GM12873 (cell line): Measurements from ENCODE around the gene ATG14.

Source experiments
- CTCF ChIP-seq: IDR thresholded peaks from 2 replicates; pipeline ENCODE4 v1.5.1; 2012; ENCODE audit warnings: low read depth, mild to moderate bottlenecking, moderate library complexity, low read length, control low read depth; ENCODE audit not compliant: insufficient read depth; ENCODE audit errors: missing control alignments

ATG14 gene

GRCh38 chr14:55374771-55375170 lies 36.9 kb downstream of the ATG14 start:
- TF ChIP-seq CTCF = no peak

GRCh38 chr14:55373784-55374705 lies 37.6 kb downstream of the ATG14 start:
- TF ChIP-seq CTCF = no peak

- no peak for TF ChIP-seq CTCF
Observed at GRCh38 chr14:55372825-55373224, 38.8 kb downstream of the ATG14 start.

GRCh38 chr14:55372423-55372822 lies 39.2 kb downstream of the ATG14 start:
- TF ChIP-seq CTCF = no peak

GRCh38 chr14:55370883-55371455 lies 40.7 kb downstream of the ATG14 start:
- no peak for TF ChIP-seq CTCF

GRCh38 chr14:55366271-55366670 lies 45.4 kb downstream of the ATG14 start:
- TF ChIP-seq CTCF = no peak

GRCh38 chr14:55361190-55361589 lies 50.4 kb downstream of the ATG14 start:
- no peak for TF ChIP-seq CTCF
